HG02759 (cell line): Measurements from ENCODE around the gene WARS2.

Experiments used
- ATAC-seq: cut with Tn5 transposase; IDR thresholded peaks from one replicate; pipeline ENCODE4 v1.9.1; 2021; ENCODE audit warnings: mild to moderate bottlenecking, moderate library complexity; ENCODE audit not compliant: unreplicated experiment

WARS2 gene

GRCh38 chr1:119001181-119002027, 139.0 kb downstream of the WARS2 start:
- ATAC-seq, result peak; percentile 36

- no peak for ATAC-seq
These were observed 139.9 kb downstream of the WARS2 start for GRCh38 chr1:119000371-119001180.

GRCh38 chr1:118999348-119000071, 140.9 kb downstream of the WARS2 start:
- ATAC-seq, result no peak

GRCh38 chr1:118998171-118998570, 142.3 kb downstream of the WARS2 start:
- ATAC-seq, result no peak

GRCh38 chr1:118997225-118997624, 143.2 kb downstream of the WARS2 start:
- no peak for ATAC-seq

- ATAC-seq, result no peak
These were observed 145.0 kb downstream of the WARS2 start for GRCh38 chr1:118995312-118996016.

GRCh38 chr1:118993700-118994026, 146.8 kb downstream of the WARS2 start:
- no peak for ATAC-seq

GRCh38 chr1:118992868-118993699, 147.4 kb downstream of the WARS2 start:
- ATAC-seq, result no peak

- ATAC-seq, result no peak
These were observed 148.1 kb downstream of the WARS2 start for GRCh38 chr1:118992237-118992825.

GRCh38 chr1:118991448-118991847, 149.0 kb downstream of the WARS2 start:
- no peak for ATAC-seq

GRCh38 chr1:118990513-118991152, 149.8 kb downstream of the WARS2 start:
- ATAC-seq, result no peak

- no peak for ATAC-seq
These were observed 150.5 kb downstream of the WARS2 start for GRCh38 chr1:118989878-118990378.

- ATAC-seq, result no peak
These were observed 151.2 kb downstream of the WARS2 start for GRCh38 chr1:118989006-118989815.

- ATAC-seq, result no peak
These were observed 152.1 kb downstream of the WARS2 start, which contains the start of gene TBX15 for GRCh38 chr1:118988186-118989005. TSS of gene TBX15 (minus strand) at chr1:118988343. CDS start at chr1:118987795, 548 bp downstream.

GRCh38 chr1:118987468-118988185, 152.8 kb downstream of the WARS2 start:
- ATAC-seq, result no peak
